Cerebellar cortex (tissue), 1 donor: ENCODE measurements around the gene ONECUT3.
"Not testable (repeated sequence)": the region's sequence is repeated elsewhere in the genome, so short reads cannot be mapped to it uniquely, and the experiment has no call there.

Experiments used
- DNase-seq: peaks from one replicate; pipeline ENCODE4 v3.0.0-alpha.2; 2015; ENCODE audit warnings: low spot score

Gene ONECUT3

DNA sequence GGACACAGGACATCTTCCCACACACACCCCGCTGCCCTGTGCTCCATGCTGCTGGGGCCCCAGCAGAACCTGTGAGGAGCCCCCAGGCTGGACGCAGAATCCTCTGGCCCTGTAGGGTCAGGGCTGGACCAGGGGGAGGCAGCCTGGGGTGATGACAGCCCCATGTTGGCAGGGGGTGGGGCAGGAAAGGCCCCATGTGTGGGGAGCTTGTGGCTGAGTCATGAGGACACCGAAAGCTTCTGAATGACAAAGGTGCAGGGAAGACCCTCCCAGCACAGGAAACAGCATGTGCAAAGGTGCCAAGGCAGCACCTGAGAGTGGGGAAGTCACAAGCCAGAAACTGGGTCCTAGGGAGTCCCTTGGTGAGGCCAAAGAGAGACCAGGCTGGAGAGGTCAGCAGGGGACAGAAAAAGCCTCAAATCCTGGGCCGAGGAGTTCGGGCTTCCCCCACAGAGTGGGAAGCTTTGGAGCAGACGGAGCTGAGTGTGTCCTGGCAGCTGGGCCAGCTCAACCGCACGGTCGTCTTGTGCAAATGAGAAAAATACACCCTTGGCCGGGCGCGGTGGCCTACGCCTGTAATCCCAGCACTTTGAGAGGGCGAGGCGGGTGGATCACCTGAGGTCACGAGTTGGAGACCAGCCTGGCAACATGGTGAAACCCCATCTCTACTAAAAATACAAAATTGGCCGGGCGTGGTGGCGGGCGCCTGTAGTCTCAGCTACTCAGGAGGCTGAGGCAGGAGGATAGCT is 41.3 kb downstream of the ONECUT3 start:
- DNase-seq: no peak

DNA sequence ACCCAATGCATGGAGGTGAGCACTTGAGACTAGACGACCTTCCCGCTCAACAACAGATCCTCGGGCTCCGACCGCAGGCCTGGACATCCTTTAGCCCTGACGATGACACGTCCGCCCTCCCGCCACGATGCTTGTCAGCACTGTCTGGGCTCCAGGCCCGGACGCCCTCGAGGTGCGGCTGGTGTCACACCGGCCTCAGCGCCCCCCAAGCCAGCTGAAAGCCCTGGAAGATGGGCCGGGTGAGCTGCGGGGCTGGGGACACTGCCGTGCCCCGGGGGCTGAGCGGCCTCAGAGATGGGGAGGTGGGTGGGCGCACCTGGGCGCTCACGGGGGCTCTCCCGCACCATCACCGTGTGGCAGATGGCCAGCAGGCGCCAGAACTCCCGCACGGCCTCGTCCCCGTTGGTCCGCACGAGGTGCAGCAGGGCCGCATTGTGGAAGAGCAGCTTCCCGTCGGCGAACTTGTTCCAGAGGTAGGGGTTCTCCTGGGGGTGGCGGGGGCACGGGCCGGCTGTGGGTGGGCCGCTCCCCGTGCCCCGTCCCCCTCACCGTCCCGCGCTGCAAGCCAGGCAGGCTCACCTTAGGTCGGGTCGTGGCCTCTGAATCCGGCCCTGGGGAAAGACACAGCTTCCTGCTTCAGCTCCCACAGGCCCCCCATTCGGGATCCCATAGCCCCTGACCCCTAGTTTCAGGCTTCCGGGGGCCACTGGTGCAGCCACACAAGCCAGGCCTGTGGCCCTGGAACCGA is 43.3 kb downstream of the ONECUT3 start:
- DNase-seq: no peak

DNA sequence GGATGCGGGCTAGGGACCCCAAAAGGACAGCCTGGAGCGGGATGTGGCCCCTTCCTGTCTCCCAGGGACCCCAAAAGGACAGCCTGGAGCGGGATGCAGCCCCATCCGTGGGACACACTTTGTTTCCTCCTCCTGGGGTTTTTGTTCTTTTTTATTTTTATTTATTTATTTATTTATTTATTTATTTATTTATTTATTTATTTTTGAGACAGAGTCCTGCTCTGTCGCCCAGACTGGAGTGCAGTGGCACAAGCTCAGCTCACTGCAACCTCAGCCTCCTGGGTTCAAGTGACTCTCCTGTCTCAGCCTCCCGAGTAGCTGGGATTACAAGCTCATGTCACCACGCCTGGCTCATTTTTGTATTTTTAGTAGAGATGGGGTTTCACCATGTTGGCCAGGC is 44.0 kb downstream of the ONECUT3 start:
- not testable (repeated sequence) for DNase-seq

DNA sequence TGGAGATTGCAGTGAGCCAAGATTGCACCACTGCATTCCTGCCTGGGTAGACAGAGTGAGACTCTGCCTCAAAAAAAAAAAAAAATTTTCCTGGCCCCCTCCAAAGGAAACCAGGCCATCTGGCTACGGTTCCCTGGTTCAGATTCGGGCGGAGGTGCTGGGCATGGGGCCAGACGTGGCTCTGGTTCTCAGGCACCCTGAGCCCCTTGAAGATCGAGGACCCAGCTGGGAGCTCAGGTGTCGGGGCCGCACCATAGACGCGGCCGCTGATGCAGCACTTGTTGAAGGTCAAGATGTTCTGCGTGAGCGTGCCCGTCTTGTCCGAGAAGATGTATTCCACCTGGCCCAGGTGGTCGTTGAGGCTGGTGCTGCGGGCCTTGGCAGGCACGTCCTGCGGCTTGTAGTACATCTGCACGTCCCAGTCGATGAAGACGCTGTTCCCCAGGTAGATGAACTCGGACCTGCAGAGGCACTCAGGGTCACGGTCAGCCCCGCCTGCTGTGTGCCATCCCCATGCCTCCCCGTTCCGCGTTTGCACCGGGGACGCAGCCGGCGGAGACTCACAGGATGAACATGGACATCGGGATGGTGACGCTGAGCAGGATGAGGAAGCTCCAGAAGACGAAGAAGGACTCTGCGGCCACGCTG is 46.5 kb downstream of the ONECUT3 start:
- DNase-seq: no peak

DNA sequence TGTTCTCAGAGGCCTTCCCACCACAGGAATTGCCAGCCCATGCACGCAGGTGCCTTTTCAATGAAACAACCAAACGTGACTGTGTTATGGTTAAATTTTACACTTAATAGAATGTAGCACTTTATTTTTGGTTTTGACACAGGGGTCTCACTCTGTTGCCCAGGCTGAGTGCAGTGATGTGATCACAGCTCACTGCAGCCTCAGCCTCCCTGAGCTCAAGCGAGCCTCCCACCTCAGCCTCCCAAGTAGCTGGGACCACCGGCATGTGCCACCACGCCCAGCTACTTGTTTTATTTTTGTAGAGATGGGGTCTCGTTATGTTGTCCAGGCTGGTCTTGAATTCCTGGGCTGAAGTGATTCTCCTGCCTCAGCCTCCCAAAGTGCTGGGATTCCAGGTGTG is 51.6 kb downstream of the ONECUT3 start:
- no peak for DNase-seq

DNA sequence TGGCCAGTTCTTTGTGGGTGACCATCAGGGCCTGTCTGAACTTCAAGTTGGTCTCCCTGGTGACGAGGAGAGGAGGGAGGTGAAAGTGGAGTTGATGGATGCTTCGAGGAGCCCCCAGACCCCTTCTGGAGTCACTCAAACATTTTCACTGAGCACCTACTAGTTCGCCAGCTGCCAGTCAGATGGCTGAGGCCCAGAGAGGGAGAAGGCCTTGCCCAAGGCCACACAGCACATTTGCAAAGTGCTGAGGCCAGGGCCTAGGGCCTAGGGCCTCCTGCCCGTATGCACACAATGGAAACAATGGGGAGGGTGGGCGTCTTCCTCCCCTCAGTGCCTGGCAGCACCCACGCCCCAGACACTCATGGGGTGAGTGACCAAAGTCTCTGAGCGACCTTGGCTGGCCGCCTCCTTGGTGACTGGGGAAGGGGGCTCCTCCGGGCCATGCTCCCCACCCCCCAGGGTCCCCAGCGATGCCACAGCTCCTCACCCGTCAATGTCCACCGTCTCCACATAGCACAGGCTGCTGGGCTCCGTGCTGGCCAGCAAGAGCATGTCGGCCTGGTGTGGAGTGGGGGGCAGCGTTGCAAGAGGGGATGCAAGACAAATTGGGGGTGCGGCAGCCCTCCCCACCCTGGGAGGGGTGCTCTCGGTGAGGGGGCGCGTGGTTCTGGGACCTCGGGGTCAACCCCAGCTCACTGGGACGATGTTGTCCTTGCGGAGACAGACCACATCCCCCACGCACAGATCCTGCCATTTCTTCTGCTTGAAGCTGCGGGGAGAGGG is 52.3 kb downstream of the ONECUT3 start:
- no peak for DNase-seq

DNA sequence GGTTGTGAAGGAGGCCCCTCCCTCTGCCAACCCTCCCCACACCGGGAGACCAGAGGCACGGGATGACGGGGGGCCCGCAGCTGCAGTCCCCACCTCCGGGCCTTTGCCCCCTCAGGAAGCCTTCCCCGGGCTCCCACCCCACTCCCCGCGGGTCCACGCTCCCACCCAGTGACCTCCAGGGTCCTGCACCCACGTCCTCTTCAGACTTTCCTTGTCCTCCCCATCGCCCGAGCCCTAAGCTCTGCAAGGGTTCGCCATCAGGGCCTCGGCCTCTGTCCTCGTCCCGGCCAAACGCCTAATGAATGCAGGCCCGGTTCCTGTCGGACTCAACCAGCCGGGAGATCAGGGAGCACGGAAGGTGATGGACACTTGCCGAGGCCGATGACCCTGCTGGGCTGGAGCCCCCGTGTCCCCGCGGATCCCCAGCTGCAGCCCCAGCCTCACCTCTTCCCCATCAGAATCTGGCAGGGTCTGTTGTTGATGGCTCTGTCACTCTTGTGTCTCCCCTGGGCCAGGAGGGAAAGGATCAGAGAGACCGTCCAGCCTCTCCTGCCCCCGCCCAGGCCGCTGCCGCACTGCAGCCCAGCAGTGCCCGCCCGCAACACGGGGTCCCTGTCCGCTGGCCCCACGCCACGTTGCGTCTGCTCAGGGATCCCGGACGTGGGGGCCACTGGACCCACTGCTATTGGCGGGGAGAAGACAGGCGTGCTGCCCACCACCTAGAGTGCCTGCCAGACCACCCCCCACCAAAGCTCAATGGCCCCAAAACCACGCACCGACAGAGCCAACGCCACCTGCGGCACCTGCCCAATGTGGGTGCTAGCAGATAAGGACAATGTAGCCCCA is 53.1 kb downstream of the ONECUT3 start:
- no peak for DNase-seq

DNA sequence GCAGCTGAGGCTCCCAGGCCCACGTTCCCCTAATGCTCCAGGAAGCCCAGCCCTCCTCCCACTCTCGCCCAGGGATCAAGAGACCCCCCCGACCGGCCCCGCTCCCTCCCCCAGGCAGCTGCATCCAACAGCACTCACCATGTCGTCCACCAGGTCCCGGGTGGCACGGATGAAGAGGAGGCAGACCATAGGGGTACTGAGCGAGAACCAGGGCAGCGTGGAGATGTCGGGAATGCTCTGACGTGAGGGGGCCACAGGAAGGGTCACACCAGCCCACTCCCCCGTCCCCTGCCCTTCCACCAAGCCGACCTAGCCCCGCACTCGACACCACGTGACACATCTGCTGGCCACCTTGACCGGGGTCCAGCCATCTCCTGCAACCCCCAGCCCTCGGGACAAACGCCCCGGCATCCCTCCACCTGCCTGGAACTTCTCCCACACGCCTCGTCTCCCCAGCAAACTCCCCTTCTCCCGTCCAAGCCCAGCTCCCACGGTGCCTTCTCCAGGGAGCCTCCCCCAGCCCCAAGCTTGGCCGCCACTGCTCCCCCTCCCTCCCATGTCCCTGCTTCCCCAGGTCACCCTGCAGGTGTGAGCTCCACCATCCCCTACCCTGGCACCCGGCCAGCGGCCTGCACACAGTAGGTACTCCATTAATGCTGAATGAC is 53.9 kb downstream of the ONECUT3 start:
- no peak for DNase-seq

DNA sequence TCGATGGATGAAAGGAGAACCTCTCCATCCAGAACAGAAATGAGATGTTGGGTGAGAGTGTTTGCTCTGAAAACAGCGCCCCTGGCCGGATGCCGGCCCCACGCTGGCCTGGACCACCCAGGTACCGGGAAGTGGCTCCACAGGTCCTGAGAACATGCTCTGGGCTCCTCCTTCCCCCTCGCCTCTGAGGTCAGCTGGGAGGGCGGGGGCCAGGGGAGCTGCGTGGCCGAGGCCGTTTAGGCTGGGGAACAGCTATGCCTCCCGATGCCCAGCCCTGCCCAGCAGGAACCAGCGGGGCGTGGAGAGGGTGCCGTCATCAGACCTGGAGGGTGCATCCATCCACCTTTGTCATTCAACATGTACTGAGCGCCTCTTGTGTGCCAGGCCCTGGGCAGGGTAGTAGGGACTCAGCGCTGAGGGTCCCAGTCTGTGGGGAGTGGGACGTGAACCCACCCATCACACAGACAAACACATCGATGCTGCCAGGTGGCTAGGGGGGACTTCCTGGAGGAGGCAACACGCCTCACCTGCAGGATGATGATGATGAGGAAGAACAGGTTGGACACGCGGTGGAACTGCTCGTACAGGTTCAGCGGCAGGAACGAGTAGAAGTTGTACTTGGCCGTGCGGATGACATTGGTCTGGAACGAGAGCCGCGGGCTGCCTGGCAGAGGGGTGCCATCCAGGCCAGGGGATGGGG is 54.5 kb downstream of the ONECUT3 start:
- DNase-seq: no peak

DNA sequence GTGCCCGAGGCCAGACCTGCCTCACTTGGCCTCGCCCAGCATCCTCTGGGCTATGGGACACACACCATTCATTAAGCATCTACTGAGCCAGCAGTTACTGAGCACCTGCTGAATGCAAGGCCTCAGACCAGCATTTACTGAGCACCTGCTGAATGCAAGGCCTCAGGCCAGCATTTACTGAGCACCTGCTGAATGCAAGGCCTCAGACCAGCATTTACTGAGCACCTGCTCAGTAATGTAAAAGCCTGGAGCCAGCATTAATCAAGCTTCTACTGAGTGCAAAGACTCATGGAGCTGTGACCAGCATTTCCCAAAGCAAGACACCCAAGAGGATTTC is 55.1 kb downstream of the ONECUT3 start:
- no peak for DNase-seq

DNA sequence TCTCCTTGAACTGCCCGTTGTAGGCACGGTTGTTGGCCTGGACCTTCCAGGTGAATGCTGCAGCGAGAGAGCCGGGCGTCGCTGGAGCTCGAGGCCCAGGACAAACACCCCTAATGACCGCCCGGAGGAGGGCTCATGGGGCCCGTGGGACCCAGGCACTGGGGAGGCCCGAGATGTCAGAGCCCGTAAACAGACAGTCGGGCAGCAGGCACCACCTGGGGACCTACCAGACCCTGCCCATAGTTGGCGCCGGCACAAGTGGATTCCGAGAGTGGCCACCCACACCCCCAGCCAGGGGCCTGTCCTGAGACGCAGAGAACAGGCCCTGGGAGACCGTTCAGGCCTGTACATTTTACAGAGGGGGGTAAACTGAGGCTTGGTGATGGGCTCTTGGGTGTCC is 56.4 kb downstream of the ONECUT3 start:
- DNase-seq: no peak

DNA sequence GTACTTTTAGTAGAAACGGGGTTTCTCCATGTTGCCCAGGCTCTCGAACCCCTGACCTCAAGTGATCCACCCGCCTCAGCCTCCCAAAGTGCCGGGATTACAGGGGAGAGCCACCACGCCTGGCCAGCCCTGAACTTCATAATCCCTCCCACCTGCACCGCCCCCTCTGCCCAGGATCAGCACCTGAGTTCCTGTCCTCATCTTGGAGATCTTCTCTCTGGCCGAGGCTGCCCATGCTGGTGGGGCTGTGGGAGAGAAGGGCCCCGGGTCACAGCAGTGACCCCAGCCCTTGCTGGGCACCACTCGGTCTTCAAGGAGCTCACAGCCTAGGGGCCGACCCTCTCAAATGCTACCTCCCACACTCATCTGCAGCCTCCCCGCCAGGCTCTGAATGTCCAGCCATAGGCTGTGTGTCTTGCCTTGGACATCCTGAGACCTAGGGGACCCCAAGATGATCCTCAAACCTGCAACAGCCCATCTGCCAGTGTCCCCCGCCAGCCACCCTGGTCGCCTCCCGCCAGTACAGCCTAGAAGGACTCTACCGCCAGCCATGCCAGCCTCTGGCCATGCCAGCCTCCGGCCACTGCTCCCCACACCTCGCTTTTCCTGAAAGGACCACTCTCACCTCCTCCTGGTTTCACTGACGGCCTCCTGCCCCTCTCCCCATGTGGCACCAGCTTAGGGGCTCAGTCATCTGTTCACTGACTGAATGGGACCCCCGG is 57.3 kb downstream of the ONECUT3 start:
- DNase-seq: no peak

DNA sequence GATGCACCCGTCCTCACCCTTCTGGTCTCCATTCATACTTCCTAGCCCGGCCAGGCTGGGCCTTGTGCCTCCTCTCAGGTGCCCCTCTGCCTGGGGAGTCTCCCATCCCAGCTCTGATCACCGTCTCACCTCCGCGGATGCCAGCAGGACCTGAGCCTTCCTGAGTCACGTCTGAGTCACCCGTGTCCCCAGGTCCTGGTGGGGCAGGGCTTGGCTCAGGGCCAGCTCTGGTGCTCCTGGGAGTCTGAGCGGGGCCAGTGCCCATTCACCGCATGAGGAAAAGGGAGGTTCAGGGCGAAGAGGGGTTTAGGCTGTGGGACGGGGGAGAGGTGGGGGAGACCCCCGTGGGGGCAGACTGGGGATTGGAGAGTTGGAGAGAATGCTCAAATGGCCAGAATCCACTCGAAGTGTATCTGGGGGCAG is 58.2 kb downstream of the ONECUT3 start:
- no peak for DNase-seq

DNA sequence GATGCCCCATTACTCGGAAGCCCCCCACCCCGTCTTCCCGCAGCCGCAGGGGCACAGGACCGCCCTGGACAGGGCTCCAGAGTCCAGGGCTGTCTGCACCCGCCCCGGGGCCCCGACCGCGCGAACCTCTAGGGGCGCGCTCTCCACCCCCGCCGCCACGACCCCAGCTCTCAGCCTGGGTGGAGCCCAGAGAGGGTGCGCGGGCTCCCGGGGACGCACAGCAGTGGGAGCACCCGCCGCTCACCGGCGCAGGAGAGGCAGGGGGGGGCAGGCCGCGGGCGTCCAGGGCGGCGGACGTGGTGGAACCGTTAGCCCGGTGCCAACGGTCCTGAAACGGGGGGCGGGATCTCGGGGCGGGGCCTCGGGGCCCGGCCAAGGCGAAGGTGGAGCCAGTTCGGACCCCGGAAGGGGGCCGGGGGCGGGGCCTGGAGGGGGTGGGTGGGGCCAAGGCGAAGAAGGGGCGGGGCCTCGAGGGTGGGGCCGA is 58.7 kb downstream of the ONECUT3 start, which contains the start of gene ATP8B3:
TSS of gene ATP8B3 (minus strand) at position 335 of the 484 bp plus-strand sequence. CDS start 540 bp downstream, outside the sequence.
- no peak for DNase-seq

DNA sequence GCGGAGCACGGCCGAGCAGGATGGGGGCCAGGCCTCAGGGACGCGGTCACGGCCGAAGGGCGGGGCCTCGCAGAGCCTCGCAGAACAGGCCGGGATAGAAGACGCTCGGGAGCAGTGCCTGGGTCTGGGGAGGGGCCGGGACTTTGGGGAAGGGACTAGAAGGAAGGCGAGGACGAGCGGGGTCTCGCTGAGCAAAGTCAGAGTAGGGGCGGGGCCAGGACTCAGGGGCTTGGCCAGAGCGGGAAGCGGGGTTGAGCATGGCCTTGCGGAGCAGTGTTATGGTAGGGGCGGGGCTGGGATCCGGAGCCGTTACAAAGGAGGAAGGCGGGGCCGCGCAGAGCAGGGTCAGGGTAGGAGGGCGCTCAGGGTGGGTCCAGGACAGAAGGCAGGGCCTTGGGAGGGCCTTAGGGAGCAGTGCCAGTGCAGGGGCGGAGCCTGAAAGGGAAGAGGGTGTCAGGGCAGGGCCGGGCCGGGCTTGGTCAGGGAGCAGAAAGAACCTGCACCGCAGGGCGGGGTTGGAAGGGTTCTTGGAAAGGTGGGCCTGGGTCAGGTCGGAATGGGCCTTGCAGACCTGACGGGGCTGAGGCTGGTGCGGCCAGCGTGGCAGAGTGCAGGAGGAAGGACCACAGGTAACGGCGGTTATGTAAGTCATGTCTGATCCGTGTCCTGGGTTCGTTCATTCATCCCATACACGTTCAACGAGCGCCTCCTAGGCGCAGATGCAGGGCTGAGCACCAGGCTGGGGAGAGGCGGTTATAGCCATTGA is 59.3 kb downstream of the ONECUT3 start:
- peak; percentile 91 for DNase-seq

DNA sequence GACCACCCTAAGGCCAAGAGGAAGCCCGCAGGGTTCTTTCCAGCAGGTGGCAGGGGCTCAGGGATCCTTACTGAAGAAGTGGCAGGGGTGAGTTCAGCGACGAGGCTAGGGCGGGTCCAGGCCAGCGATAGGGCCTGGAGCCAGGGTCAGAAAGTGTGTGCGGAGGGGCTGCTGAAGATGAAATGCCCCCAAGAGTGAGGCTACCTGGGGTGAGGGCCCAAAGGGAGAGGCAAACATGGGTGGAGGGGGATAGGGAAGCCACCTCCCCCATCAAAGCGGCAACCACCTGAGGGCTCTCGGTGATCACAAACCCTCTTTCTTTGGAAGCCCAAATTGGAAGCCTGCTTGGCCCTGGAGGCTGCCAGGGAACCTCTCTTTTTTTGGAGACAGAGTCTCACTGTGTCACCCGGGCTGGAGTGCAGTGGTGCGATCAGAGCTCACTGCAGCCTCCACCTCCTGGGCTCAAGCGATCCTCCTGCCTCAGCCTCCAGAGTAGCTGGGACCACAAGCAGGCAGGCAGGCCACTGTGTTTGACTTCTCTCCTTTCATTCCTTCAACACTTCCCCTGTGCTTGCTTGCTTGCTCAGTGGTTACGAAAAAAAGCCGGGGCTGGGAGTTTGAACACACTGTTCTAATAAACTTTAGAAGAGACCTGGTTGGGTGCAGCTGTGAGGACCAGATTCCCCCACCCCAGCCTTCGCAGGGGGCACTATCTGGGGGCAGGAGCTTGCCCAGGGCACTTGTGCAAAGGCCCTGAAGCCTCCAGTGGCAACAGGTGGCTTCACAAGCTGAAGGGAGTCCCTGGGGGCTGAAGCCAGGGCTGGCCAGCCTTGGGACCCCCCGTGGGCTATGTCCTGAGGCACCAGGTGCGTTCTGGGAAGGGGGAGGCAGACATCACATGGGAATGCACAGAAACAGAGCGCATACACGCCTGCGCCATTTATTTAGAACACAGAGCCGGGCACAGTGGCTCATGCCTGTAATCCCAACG is 60.2 kb downstream of the ONECUT3 start:
- DNase-seq: no peak

DNA sequence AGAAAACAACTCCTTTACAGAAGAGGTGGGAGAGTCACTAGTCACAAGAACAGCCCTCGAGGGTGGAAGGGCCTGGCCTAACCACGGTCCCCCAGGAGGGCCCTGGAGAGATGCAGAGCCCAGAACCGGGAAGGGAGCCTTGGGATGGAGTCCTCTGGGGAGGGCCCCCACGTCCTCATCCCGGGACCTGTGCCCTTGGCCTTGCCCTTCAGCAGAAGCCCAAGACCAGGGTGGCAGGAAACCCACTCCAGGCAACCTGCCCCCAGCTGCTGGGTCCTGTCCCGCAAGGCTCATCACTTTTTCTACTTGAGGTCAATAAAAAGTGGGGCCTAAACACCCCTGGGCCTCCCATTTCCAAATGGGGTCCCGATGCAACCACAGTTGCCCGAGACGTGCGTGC is 61.1 kb downstream of the ONECUT3 start:
- DNase-seq: no peak
